ENCODE data around the gene MYZAP.

Gene MYZAP

GRCh38 chr15:57563416-57563815 lies 28.3 kb upstream of the MYZAP start:
- DNase-seq: no peak

- peak; percentile 59 for DNase-seq
Observed at GRCh38 chr15:57565311-57565710, 26.4 kb upstream of the MYZAP start.

GRCh38 chr15:57566834-57567233 lies 24.9 kb upstream of the MYZAP start:
- DNase-seq: no peak

- no peak for DNase-seq
Observed at GRCh38 chr15:57567891-57568290, 23.8 kb upstream of the MYZAP start.

GRCh38 chr15:57568299-57568698 lies 23.4 kb upstream of the MYZAP start:
- DNase-seq: no peak

GRCh38 chr15:57570340-57570739 lies 21.4 kb upstream of the MYZAP start:
- no peak for DNase-seq

- no peak for DNase-seq
Observed at GRCh38 chr15:57570994-57571393, 20.7 kb upstream of the MYZAP start.

- no peak for DNase-seq
Observed at GRCh38 chr15:57571725-57572124, 20.0 kb upstream of the MYZAP start.

- DNase-seq: no peak
Observed at GRCh38 chr15:57572468-57572867, 19.2 kb upstream of the MYZAP start.

- DNase-seq: no peak
Observed at GRCh38 chr15:57573151-57573550, 18.6 kb upstream of the MYZAP start.

GRCh38 chr15:57575363-57575762 lies 16.3 kb upstream of the MYZAP start:
- no peak for DNase-seq

- DNase-seq: no peak
Observed at GRCh38 chr15:57578288-57578900, 13.3 kb upstream of the MYZAP start.

- DNase-seq: no peak
Observed at GRCh38 chr15:57580428-57580827, 11.3 kb upstream of the MYZAP start.

GRCh38 chr15:57580866-57581265 lies 10.8 kb upstream of the MYZAP start:
- DNase-seq: no peak

- no peak for DNase-seq
Observed at GRCh38 chr15:57582090-57582489, 9.6 kb upstream of the MYZAP start.

- DNase-seq: no peak
Observed at GRCh38 chr15:57583282-57583681, 8.4 kb upstream of the MYZAP start.

- no peak for DNase-seq
Observed at GRCh38 chr15:57583720-57584119, 8.0 kb upstream of the MYZAP start.

GRCh38 chr15:57586661-57587424 lies 4.9 kb upstream of the MYZAP start:
- no peak for DNase-seq

- DNase-seq: no peak
Observed at GRCh38 chr15:57589281-57589680, 2.4 kb upstream of the MYZAP start.

- no peak for DNase-seq
Observed at GRCh38 chr15:57589754-57590153, 1.9 kb upstream of the MYZAP start.

- no peak for DNase-seq
Observed at GRCh38 chr15:57591237-57591821, 375 bp upstream of the MYZAP start.

- DNase-seq: no peak
Observed at GRCh38 chr15:57592426-57592825, 722 bp downstream of the MYZAP start.

GRCh38 chr15:57592836-57593420 lies 1.2 kb downstream of the MYZAP start:
- DNase-seq: no peak

- no peak for DNase-seq
Observed at GRCh38 chr15:57594479-57594878, 2.8 kb downstream of the MYZAP start.

Measured in NCI-H2029 (cell line).